ENCODE results near the gene SAE1.

DNA sequence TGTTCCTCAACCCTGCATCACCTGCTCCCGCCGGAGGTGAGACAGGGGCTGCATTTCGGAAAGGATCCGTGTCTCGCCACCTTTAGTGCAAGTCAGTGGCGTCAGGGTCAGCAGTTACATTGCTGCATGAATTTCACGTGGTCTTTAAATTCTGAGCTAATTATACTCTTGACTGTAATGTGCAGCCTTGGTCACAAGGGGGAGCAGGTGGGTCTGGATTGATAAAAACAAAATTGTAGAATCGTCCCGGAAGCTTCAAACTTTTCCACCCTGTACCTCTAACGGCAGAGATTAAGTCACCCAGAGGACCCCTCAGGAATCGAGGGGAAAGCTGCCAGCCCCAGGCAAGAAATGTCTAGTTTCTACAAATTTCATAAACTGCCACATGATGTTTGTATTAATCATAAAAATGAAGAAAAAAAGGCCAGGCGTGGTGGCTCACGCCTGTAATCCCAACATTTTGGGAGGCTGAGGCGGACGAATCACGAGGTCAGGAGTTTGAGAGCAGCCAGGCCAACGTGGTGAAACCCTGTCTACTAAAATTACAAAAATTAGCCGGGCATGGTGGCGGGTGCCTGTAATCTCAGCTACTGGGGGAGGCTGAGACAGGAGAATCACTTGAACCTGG is 80.2 kb downstream of the SAE1 start:
- TF ChIP-seq, protein P1, sequence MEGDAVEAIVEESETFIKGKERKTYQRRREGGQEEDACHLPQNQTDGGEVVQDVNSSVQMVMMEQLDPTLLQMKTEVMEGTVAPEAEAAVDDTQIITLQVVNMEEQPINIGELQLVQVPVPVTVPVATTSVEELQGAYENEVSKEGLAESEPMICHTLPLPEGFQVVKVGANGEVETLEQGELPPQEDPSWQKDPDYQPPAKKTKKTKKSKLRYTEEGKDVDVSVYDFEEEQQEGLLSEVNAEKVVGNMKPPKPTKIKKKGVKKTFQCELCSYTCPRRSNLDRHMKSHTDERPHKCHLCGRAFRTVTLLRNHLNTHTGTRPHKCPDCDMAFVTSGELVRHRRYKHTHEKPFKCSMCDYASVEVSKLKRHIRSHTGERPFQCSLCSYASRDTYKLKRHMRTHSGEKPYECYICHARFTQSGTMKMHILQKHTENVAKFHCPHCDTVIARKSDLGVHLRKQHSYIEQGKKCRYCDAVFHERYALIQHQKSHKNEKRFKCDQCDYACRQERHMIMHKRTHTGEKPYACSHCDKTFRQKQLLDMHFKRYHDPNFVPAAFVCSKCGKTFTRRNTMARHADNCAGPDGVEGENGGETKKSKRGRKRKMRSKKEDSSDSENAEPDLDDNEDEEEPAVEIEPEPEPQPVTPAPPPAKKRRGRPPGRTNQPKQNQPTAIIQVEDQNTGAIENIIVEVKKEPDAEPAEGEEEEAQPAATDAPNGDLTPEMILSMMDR (IDR thresholded peaks at IDR 0.05): peak; percentile 84
- TF ChIP-seq EZH2 (IDR thresholded peaks at IDR 0.05; ENCODE audit: borderline replicate concordance, insufficient read depth, low read depth, low read length, poor library complexity, severe bottlenecking): no peak
